Measurements from ENCODE around the gene RABAC1.
"Not testable (repeated sequence)": the region's sequence is repeated elsewhere in the genome, so short reads cannot be mapped to it uniquely, and the experiment has no call there.

The RABAC1 gene

GRCh38 chr19:41959056-41960053 is at the start of gene RABAC1:
TSS of gene RABAC1 (minus strand) at chr19:41959321. CDS start at chr19:41959292, 29 bp downstream.
- DNase-seq (ENCODE audit: low spot score): peak; percentile 91

GRCh38 chr19:42006569-42006968 is 47.4 kb upstream of the RABAC1 start:
- no peak for DNase-seq (ENCODE audit: low spot score)

GRCh38 chr19:42005504-42005903 is 46.4 kb upstream of the RABAC1 start:
- DNase-seq (ENCODE audit: low spot score): no peak

GRCh38 chr19:42003506-42004294 is 44.6 kb upstream of the RABAC1 start:
- no peak for DNase-seq (ENCODE audit: low spot score)

GRCh38 chr19:41999878-42000208 is 40.7 kb upstream of the RABAC1 start:
- DNase-seq (ENCODE audit: low spot score): no peak

GRCh38 chr19:41999071-41999877 is 40.2 kb upstream of the RABAC1 start:
- DNase-seq (ENCODE audit: low spot score): no peak

- DNase-seq (ENCODE audit: low spot score): no peak
Observed at GRCh38 chr19:41998246-41999020, 39.3 kb upstream of the RABAC1 start.

GRCh38 chr19:41997851-41998229 is 38.7 kb upstream of the RABAC1 start:
- DNase-seq (ENCODE audit: low spot score): no peak

- no peak for DNase-seq (ENCODE audit: low spot score)
Observed at GRCh38 chr19:41997121-41997850, 38.2 kb upstream of the RABAC1 start.

- DNase-seq (ENCODE audit: low spot score): peak; percentile 17
Observed at GRCh38 chr19:41995959-41996797, 37.1 kb upstream of the RABAC1 start.

GRCh38 chr19:41994994-41995958 is 36.2 kb upstream of the RABAC1 start:
- DNase-seq (ENCODE audit: low spot score): no peak

GRCh38 chr19:41994521-41994971 is 35.4 kb upstream of the RABAC1 start:
- no peak for DNase-seq (ENCODE audit: low spot score)

GRCh38 chr19:41993612-41994483 is 34.7 kb upstream of the RABAC1 start, which contains the start of gene ATP1A3:
TSS of gene ATP1A3 (minus strand) at chr19:41994230. CDS start at chr19:41994076, 154 bp downstream.
- DNase-seq (ENCODE audit: low spot score): peak; percentile 24

- not testable (repeated sequence) for DNase-seq (ENCODE audit: low spot score)
Observed at GRCh38 chr19:41991925-41992569, 32.9 kb upstream of the RABAC1 start.

- no peak for DNase-seq (ENCODE audit: low spot score)
Observed at GRCh38 chr19:41991025-41991424, 31.9 kb upstream of the RABAC1 start.

- DNase-seq (ENCODE audit: low spot score): no peak
Observed at GRCh38 chr19:41990615-41991014, 31.5 kb upstream of the RABAC1 start.

- no peak for DNase-seq (ENCODE audit: low spot score)
Observed at GRCh38 chr19:41990028-41990427, 30.9 kb upstream of the RABAC1 start.

Measured in pons (tissue), 1 donor.